MG63 (cell line): ENCODE measurements around the gene GYPC. TPM values are rescaled to one million over a fixed set of nuclear protein-coding genes. Genes with fewer than 3 reads are reported as not detected.
"Not testable (repeated sequence)": the region's sequence is repeated elsewhere in the genome, so short reads cannot be mapped to it uniquely, and the experiment has no call there.

ENCODE experiments used
- DNase-seq: peaks from one replicate; pipeline ENCODE4 v3.0.0-alpha.2; 2020
- H3K27me3 ChIP-seq: fragments of 250-450 bp; sonication (Bioruptor Pico); 2 replicates; pipeline ENCODE4 v1.5.1; 2020; ENCODE audit warnings: mild to moderate bottlenecking, moderate library complexity
- H3K36me3 ChIP-seq: fragments of 250-450 bp; sonication (Bioruptor Pico); 2 replicates; pipeline ENCODE4 v1.5.1; 2020; ENCODE audit warnings: mild to moderate bottlenecking, moderate library complexity
- H3K4me3 ChIP-seq: fragments of 250-450 bp; sonication (Bioruptor Pico); 2 replicates; pipeline ENCODE4 v1.5.1; 2020; ENCODE audit warnings: mild to moderate bottlenecking, moderate library complexity
- H3K9me3 ChIP-seq: fragments of 250-450 bp; sonication (Bioruptor Pico); 2 replicates; pipeline ENCODE4 v1.5.1; 2020; ENCODE audit warnings: mild to moderate bottlenecking, moderate library complexity
- total RNA-seq: library from RNA; depleted of rRNA; stranded (reverse); fragments of >200 nt; shearing (Covaris generic); gene quantifications from 2 replicates; pipeline ENCODE4 v1.2.3, GENCODE V29; 2014; ENCODE audit warnings: low replicate concordance; rRNA removed

Gene GYPC, protein sequence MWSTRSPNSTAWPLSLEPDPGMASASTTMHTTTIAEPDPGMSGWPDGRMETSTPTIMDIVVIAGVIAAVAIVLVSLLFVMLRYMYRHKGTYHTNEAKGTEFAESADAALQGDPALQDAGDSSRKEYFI
- 49.1 and 118 TPM in 2 replicates for total RNA-seq

DNA sequence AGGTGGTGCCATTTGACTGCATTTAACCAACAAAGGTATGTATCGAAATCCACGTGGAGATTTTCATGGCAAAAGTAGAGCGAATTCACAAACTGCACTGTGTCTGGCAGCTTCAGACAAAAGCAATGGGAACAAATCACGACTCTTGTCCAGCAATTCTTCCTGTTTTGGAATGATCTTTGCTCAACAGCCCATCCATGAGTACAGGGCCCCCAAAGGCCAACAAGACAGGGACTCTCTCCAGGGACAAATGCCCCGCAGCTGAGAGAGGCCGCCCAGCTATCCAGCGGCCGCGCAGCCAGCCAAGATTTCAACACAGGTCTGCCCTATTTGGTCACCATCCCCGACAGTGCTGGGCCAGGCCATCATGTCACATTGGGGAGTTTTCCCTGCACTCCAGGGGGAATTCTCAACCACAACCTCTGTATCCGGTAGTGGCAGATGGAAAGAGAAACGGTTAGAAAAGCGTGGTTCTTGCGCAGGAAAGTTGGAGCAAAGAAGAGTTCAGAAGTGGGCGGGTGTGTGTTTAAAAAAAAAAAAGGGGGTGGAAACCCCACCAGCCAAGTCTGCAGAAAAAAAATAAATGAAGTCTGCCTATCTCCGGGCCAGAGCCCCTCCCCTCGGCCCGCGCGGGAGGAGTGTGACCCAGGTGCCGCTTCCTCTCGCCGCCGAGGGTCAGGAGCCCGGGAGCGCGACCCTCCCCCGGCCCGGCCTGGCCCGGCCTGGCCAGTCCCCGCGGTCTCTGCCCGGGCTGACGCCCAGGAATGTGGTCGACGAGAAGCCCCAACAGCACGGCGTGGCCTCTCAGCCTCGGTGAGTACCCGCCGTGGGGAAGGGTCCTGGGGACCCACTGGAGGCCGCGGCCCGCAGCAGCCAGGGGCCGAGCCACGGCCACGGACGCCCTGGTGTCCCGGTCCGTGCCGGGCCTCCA, at the start of gene GYPC:
TSS of gene GYPC (plus strand) at position 659 of the 931 bp plus-strand sequence. CDS start at position 765, 106 bp downstream.
- Histone ChIP-seq H3K36me3 (0 out of 2 replicates have a peak, but pooled peaks cover 5% of the 10 kb centered on the region), H3K9me3 (no peaks in the 10 kb centered on the region), H3K4me3 (peak within 1 kb of the TSS; percentile 79), H3K27me3 (no peaks in the 10 kb centered on the region)
- DNase-seq, result peak; percentile 70

DNA sequence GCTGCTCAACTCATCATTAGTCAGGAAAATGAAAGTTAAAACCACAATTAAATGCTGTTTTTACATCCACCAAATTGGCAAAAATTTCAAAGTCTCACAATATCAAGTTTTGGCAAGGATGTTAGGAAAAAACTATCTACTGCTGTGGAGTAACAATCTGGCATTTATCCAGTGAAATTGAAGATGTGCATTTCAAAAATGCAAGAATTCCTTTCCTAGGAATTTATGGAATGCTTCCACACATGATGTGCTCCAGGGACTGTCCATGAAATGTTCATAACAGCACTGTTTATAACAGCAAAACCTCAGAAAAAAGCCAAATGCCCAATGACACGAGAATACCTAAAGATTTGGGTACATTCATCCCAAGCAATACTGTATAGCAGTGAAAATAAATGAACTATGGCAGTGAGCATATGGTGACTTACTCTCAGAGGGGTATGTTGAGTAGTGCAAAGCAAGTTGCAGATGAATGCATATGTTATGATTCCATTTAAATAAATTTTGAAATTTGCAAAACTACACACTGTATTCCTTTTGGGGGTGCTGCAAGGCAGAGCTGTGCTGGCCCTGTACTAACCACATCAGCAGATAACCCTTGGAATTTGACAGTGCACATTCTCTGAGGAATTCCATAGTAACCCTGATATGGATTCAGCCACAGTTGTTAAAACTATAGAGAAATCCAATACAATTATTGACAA, 41.3 kb upstream of the GYPC start:
- DNase-seq, result no peak
- Histone ChIP-seq H3K4me3 (no peak overlapping the region), H3K27me3 (no peaks in the 10 kb centered on the region), H3K9me3 (no peaks in the 10 kb centered on the region), H3K36me3 (no peaks in the 10 kb centered on the region)

DNA sequence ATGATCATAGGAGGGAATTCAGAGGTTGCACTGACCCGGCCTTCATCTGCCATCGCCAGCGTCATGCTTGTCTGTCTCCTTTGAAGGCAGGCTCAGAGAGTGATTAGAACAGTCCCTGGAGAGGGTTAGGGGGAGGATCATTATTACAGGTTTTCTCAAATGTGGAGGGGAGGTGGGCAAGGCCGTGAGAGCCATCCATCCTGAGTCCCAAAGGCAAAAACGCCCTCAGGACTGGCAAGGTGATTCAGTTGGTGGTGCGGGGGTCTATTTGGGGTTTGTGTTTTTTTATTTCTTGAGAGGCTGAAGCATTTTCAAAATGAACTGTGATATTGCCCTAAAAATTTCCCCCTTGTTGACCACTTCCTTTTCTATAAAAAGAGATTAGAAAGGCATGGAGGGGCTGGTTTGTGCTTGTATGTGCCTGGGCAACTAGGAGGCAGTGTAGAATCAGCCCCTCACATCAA, 39.3 kb upstream of the GYPC start:
- no peak overlapping the region for H3K4me3 ChIP-seq
- no peaks in the 10 kb centered on the region for H3K36me3 ChIP-seq
- H3K9me3 ChIP-seq, result no peaks in the 10 kb centered on the region
- no peaks in the 10 kb centered on the region for H3K27me3 ChIP-seq
- no peak for DNase-seq

DNA sequence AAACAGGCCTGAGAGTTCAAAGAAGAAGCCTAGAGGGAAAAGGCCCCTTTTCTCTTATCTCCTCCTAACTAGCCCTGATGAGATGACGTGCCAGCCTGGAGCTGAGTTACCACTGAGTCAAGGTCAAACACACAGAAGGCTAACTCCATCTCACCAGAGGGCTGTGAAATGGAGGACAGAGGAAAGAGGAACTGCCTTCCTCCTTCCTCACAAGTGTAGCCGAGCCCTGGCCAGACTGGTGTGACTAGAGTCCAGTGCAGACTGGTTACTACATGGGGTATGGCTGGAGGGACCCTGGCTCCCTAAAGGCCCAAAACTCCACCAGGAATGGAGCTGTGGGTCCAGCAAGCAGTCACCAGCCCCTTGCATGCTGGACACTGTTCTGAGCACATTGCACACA, 35.7 kb upstream of the GYPC start:
- Histone ChIP-seq H3K27me3 (no peaks in the 10 kb centered on the region), H3K36me3 (no peaks in the 10 kb centered on the region), H3K9me3 (no peaks in the 10 kb centered on the region), H3K4me3 (no peak overlapping the region)
- DNase-seq, result no peak

DNA sequence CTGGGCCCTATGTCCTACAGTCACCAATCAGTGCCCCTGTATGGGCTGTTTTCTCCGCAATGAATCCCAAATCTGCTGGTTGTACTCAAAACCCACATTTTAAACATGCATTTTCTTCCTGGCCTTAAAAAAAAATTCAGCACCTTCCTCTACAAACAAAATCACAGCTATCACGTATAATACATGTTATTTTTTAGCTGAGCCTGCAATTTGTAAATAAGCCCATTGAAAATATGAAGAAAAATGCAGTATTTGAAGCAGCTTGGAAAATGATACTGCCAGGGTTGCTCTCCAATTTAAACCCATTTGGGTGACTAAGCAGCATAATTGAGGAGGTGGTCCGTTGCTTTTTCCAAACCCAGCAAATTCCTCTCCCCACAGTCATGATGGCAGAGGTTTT, 33.0 kb upstream of the GYPC start:
- Histone ChIP-seq H3K36me3 (no peaks in the 10 kb centered on the region), H3K27me3 (no peaks in the 10 kb centered on the region), H3K4me3 (no peak overlapping the region), H3K9me3 (no peaks in the 10 kb centered on the region)
- DNase-seq, result no peak

DNA sequence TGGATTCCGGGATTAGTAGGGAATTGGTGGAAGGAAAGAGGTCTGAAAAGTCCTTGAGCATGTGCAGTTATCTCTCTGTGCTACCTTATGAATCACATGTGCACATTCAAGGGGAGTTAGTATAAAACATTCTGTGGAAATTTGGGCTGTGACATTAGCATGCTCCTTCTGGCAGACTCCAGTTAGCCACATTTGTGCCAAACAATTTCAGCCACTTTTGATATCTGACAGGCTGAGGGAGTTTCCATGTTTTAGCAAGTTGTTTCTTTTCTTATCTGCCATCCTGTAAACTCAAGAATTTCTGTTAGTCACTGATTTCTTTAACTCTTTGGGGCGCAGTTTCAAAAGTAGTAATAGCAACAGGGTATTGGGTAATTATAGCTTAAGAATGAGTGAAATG, 28.3 kb upstream of the GYPC start:
- no peak for DNase-seq
- H3K9me3 ChIP-seq, result no peaks in the 10 kb centered on the region
- H3K4me3 ChIP-seq, result no peak overlapping the region
- H3K36me3 ChIP-seq, result no peaks in the 10 kb centered on the region
- H3K27me3 ChIP-seq, result no peaks in the 10 kb centered on the region

DNA sequence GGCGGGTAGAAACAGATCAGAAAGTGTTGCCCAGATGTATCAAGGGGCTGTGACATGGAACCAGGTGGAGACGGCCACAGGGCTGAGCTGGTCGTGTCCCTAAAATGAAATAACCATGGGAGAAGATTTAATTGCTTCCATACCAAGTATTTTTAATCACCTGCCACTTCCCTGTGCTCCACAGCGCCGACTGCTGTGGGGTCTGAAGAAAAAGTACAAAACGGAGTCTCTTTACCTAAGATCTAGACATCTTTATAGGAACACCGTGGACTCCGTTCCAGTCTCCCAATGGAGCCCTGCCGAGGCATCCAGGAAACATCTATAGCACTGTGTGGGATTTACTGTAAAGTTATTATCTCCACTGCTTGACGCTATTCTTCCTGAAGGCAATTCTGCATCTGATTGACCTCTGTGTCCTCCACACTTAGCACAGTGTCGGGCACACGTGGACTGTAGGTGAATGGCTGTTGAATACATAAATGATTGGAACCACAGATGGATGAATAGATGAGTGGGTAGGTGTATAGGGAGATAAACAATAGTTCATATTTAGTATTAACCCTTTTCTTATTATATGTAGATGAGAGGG, 21.6 kb upstream of the GYPC start:
- H3K27me3 ChIP-seq, result no peaks in the 10 kb centered on the region
- DNase-seq, result no peak

DNA sequence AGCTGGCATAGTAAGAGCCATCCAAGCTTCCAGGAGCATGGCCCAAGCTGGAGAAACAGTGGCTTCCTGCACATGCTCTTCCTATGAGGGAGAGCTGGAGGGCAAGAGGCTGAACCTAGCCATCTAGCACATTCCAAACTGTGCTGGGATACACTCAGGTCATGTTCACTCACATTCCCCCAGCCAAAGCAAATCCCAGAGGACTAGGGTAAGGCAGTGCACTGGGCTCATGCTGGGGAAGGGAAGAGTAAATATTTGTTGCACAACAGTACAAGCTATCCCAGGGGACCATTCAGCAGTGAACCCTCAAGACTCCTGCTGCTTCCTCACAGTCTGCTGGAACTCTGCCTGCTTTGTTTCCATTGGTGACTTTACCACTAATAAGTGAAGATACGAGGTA, 20.7 kb upstream of the GYPC start:
- no peak overlapping the region for H3K4me3 ChIP-seq
- H3K9me3 ChIP-seq, result no peaks in the 10 kb centered on the region
- DNase-seq, result peak; percentile 22

More for the DNA sequence above, 21.6 kb upstream of the GYPC start:
- H3K4me3 ChIP-seq, result no peak overlapping the region
- H3K36me3 ChIP-seq, result no peaks in the 10 kb centered on the region
- H3K9me3 ChIP-seq, result no peaks in the 10 kb centered on the region

DNA sequence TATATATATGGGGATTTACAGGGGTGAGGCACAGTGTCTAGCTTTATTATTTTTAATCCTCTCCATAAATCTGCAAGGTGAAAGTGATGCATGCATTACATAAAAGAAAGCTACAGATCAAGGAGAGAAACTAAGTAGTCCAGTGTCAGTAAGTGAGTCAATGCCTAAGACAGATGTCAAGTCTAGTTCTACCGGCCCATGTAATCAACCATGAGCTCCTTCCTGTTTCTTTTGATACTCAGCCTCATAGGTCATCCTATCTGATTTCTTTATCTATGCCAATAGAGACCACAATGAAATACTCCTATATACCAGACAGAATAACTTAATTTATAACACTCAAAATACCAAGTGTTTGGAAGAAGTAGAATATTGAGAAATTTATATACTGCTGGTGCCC, 20.2 kb upstream of the GYPC start:
- Histone ChIP-seq H3K36me3 (no peaks in the 10 kb centered on the region), H3K27me3 (no peaks in the 10 kb centered on the region), H3K9me3 (no peaks in the 10 kb centered on the region), H3K4me3 (no peak overlapping the region)
- DNase-seq, result no peak

More for the DNA sequence above, 20.7 kb upstream of the GYPC start:
- Histone ChIP-seq H3K27me3 (no peaks in the 10 kb centered on the region), H3K36me3 (no peaks in the 10 kb centered on the region)

DNA sequence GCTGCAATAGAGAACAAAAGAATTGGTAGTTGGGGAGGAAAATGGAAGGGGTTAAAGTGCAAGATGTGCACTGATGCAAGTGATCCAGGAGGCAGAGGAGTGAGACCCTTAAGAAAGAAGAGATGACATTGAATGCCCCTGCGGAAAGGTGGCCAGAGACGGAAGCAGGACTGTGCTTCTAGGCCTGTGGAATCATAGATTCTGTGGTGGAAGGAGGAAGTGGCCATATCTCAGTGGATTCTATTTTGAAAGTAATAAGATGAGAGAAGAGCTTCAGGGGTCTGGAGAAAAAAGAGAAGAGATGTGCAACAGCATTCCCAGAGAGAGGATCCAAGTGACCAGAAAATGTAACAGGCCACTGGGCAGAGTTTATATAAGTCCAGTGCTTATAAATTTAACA, 18.6 kb upstream of the GYPC start:
- Histone ChIP-seq H3K4me3 (no peak overlapping the region), H3K9me3 (no peaks in the 10 kb centered on the region), H3K27me3 (no peaks in the 10 kb centered on the region), H3K36me3 (no peaks in the 10 kb centered on the region)
- DNase-seq, result no peak

DNA sequence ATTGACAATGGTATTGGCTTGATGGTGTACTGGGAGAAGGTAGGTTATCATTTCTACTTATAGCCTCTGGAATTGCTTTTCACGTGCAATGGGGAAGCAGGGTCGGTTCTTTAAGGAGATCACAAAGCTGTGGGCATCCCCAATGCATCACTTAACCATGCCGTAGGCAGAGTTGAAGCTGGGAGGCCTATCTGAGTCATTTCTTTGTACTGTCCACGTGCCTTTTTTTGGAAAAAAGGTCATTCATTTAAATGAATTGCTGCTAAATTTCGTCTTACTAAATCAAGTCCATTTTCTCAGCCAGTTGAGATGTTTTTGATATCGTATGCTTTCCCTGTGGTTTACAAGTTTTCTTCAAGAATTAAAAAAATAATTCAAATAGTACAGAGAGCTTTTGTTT, 17.2 kb upstream of the GYPC start:
- DNase-seq, result no peak
- Histone ChIP-seq H3K27me3 (no peaks in the 10 kb centered on the region), H3K9me3 (no peaks in the 10 kb centered on the region), H3K36me3 (no peaks in the 10 kb centered on the region), H3K4me3 (no peak overlapping the region)

DNA sequence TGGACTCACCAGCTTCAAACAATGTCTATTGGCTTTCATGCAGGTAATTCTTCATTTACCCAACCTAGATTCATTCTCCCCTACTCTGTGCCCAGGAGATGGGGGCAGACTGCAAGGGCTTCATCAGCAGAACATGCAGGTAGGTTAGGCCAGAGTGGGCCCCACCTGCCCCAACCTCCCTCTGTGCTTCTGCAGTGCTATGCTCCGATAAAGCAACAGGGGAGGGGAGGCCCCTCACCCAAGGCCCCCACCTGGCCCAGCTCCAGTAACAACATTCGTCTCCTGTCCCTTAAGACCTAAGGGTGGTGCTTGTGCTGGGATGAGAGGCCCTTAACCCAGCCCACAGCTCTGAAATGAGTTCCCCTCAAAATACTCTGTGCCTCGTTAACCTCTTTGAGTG, 16.7 kb upstream of the GYPC start:
- Histone ChIP-seq H3K27me3 (no peaks in the 10 kb centered on the region), H3K4me3 (no peak overlapping the region), H3K36me3 (no peaks in the 10 kb centered on the region), H3K9me3 (no peaks in the 10 kb centered on the region)
- no peak for DNase-seq

DNA sequence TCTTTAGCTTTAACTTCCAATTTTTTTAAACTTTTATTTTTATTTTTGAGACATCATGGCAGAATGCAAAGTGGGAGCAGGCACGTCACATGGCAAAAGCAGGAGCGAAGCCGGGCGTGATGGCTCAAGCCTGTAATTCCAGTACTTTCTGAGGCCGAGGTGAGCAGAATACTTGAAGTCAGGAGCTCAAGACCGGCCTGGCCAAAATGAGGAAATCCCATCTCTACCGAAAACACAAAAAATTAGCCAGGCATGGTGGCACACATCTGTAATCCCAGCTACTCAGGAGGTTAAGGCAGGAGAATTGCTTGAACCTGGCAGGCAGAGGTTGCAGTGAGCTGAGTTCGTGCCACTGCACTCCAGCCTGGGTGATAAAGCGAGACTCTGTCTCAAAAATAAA, 14.7 kb upstream of the GYPC start:
- not testable (repeated sequence) for DNase-seq, H3K36me3 ChIP-seq, H3K27me3 ChIP-seq, H3K4me3 ChIP-seq, H3K9me3 ChIP-seq

DNA sequence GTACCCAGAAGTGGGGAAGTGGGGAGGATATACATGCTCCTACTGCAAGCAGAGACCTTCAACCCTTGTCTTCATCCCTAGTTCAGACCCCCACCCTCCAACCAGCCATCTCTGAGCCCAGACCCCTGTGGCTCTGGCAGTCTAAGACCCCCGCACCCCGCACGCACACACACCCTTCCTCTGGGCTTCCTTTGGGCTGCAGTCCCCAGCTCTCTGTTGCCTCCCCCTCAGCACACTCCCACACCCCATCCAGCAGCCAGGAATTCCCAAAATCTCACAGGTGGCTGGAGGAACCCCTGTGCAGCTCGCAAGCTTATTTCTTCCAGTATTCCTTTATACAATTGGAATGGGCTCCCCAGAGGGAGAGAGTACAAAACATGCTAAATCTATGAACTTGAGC, 13.9 kb upstream of the GYPC start:
- DNase-seq, result no peak
- no peaks in the 10 kb centered on the region for H3K27me3 ChIP-seq
- no peaks in the 10 kb centered on the region for H3K9me3 ChIP-seq
- no peaks in the 10 kb centered on the region for H3K36me3 ChIP-seq
- no peak overlapping the region for H3K4me3 ChIP-seq

DNA sequence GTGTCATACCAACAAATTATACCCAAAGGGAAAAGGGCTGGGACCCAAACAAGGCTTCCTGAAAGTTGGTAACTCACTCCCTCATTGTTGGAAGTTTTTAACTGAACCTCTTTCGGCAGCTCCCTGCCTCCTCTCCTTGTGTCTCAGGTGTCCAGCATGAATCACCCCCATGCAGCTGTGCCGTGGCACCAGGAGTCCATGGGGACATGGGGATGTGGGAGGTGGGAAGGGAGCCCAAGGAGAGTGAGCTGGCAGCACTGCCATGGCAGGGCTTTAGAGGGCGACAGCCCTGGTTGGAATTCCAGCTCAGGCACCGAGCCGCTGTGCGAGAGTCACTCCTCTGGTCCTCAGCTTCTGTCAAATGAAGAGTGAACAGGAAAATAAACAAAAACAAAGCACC, 12.5 kb upstream of the GYPC start:
- Histone ChIP-seq H3K4me3 (no peak overlapping the region), H3K9me3 (no peaks in the 10 kb centered on the region), H3K36me3 (no peaks in the 10 kb centered on the region), H3K27me3 (no peaks in the 10 kb centered on the region)
- DNase-seq, result no peak

DNA sequence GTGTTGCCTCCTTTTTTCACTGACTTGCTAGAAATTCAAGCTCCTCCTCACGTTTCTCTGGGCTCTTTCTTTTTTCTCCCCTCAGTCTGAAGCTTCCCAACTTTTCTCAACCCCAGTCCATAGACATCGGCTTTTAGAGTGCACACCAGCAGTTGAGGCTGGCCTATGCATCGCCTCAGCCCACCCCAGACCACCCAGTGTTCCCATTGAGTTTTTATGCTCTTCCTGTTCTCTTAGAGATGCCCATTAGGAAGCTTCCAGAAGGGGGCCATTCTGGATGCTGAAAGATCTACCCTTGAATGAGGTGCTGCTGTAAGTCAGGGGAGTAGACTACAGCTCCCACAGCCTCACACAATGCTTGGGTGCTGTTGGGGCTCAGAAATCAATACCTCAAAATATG, 12.0 kb upstream of the GYPC start:
- DNase-seq, result no peak
- no peaks in the 10 kb centered on the region for H3K27me3 ChIP-seq

DNA sequence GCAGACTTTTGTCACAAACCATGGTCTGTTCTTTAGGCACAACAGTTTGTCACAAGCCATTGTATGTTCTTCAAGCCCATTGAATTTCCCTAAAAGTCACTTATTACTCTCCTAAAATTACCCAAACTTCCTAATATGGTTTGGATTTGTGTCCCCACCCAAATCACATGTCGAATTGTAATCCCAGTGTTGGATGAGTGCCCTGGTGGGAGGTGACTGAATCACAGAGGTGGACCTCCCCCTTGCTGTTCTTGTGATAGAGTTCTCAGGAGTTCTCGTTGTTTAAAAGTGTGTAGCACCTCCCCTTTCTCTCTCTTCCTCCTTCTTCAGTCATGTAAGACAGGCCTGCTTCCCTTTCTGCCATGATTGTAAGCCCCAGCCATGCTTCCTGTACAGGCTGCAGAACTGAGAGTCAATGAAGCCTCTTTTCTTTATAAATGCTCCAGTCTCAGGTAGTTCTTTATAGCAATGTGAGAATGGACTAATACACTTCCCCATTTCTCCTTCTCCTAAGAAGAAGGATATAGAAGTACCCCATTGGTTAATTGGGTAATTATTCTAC, 11.2 kb upstream of the GYPC start:
- Histone ChIP-seq H3K4me3 (no peak overlapping the region), H3K9me3 (no peaks in the 10 kb centered on the region), H3K36me3 (no peaks in the 10 kb centered on the region), H3K27me3 (no peaks in the 10 kb centered on the region)
- no peak for DNase-seq

More for the DNA sequence above, 12.0 kb upstream of the GYPC start:
- Histone ChIP-seq H3K4me3 (no peak overlapping the region), H3K36me3 (no peaks in the 10 kb centered on the region), H3K9me3 (no peaks in the 10 kb centered on the region)
